GM15510 (cell line): Measurements from ENCODE around the gene RNF223.

Experiments
- POLR2A ChIP-seq: IDR thresholded peaks from 3 replicates; pipeline ENCODE4 v1.6.1; 2011; ENCODE audit warnings: borderline replicate concordance; ENCODE audit not compliant: insufficient read length; ENCODE audit errors: extremely low read depth

The RNF223 gene

GRCh38 chr1:1025730-1026129 lies 48.4 kb downstream of the RNF223 start:
- no peak for TF ChIP-seq POLR2A

GRCh38 chr1:1024771-1025699 lies 49.1 kb downstream of the RNF223 start:
- TF ChIP-seq POLR2A, result no peak

GRCh38 chr1:1024149-1024770 lies 49.8 kb downstream of the RNF223 start:
- no peak for TF ChIP-seq POLR2A

GRCh38 chr1:1023700-1024099 lies 50.4 kb downstream of the RNF223 start:
- no peak for TF ChIP-seq POLR2A

GRCh38 chr1:1022302-1023009 lies 51.6 kb downstream of the RNF223 start:
- TF ChIP-seq POLR2A, result no peak

GRCh38 chr1:1021920-1022259 lies 52.2 kb downstream of the RNF223 start:
- no peak for TF ChIP-seq POLR2A

- no peak for TF ChIP-seq POLR2A
Observed at GRCh38 chr1:1021010-1021919, 52.8 kb downstream of the RNF223 start.
